GM21381 (cell line): ENCODE data around the gene E2F1.

Source experiments
- ATAC-seq: cut with Tn5 transposase; IDR thresholded peaks from one replicate; pipeline ENCODE4 v1.9.1; 2021; ENCODE audit warnings: mild to moderate bottlenecking, moderate library complexity; ENCODE audit not compliant: unreplicated experiment

E2F1 gene

DNA sequence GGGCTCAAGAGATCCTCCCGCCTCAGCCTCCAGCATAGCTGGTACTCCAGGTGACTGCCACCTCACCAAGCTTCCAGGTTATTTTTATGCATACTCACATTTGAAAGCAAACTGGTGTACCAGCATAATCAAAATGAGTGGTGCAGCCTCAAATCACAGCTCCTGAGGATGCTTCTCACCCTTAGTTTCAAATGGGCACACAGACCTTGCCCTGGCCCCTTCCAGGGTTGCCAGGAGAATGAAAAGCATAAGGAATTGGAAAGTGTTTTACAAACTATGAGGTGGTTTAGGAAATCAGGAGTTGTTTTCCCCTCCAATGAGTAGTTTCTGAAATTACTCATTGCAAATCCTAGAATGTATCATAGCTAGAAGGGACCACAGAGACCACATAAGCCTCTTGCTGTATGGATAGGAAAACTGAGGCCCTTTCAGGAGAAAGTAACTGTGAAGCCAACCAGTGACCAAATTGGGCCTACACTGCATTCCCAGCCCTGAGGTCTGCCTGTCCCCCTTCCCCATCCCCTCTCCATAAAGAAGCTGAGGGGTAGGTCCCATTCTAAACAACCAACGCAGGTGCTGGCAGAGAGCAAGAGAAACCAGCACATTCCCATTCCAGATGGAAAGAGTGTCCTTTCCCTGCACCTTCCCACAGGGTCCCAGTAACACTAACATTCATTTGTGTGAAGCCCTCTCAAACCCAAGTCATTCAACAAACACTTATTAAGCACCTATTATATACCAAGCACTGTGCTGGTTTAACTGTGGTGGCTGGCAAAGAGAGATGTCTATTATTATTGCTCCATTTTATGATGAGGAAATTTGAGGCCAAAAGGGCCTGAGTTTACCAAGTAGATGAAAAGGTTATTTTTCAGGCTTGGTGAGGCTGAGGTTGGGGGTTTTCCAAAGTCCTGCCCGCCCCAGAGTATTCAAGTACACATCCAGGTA lies 2.1 kb upstream of the E2F1 start:
- no peak for ATAC-seq

DNA sequence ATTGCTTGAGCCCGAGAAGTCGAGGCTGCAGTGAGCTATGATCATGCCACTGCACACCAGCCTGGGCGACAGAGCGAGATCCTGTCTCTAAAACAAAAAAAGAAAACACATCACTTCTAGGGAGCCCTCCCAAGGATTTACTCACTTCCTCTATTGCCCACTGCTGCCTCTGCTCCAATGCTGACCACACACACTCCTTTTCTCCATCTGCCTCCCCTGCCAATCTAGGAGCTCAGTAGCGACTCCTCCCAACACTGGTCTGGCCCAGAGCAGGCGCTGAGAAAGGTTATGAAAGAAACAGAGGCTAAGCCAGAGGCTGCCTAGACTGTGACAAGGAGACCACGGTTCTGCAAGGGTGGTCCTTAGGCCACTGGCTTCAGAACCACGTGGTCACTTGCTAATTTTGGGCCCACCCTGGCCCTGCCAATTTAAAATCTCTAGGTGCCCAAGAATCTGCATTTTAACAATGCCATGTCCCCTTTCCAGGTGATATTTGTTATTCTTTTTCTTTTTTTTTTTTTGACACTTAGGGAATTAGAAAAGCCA lies 1.3 kb upstream of the E2F1 start:
- ATAC-seq: no peak

DNA sequence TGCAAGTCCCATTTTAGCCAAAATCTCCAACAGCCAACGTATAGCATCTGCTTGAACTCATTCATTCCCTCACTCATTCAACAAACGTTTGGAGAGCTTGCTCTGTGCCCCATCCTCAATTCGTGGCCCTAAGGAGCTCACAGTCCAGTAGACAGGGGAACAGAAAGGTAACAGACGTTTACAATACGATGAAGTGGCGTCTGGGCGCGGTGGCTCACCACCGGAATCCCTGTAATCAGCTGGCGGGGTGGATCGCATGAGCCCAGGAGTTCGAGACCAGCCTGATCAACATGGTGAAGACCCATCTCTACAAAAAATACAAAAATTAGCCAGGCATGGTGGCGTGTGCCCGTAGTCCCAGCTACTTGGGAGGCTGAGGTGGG lies 790 bp upstream of the E2F1 start:
- no peak for ATAC-seq

DNA sequence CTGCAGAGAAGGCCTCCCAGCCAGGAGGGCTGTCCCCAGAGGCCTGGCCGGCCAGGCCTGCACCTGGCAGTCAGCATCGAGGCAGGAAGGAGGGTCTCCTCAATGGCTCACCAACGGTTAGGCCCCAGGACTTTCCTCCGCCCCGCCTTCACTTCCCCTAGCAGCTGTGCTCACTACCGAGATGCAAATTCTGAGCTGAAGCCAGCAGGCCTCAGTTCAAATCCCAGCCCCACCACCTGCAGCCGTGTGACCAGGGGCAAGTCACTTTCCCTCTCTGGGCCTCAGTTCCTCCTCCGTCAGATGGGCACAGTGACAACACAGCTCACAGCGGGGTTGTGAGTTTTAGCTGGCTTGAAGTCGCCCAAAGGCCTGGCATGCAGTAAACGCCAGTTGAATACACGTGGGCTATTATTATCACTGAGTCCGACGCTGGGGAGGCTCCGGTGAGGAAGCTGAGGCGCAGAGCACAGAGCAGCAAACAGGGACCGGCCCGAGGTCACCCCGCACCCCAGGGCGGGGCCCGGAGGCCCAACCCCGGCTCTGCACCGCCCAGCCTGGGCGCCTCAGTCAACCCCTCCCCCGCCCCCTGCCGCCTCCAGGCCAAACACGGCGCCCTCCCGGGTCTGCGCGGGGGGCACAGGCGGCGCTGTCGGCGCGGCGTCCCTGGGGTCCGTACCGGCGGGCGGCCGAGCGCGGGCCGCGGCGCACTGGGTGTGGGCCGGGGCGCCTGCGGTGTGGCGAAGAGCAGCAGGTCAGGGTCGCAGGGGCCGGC lies 671 bp downstream of the E2F1 start:
- ATAC-seq: peak; percentile 33

DNA sequence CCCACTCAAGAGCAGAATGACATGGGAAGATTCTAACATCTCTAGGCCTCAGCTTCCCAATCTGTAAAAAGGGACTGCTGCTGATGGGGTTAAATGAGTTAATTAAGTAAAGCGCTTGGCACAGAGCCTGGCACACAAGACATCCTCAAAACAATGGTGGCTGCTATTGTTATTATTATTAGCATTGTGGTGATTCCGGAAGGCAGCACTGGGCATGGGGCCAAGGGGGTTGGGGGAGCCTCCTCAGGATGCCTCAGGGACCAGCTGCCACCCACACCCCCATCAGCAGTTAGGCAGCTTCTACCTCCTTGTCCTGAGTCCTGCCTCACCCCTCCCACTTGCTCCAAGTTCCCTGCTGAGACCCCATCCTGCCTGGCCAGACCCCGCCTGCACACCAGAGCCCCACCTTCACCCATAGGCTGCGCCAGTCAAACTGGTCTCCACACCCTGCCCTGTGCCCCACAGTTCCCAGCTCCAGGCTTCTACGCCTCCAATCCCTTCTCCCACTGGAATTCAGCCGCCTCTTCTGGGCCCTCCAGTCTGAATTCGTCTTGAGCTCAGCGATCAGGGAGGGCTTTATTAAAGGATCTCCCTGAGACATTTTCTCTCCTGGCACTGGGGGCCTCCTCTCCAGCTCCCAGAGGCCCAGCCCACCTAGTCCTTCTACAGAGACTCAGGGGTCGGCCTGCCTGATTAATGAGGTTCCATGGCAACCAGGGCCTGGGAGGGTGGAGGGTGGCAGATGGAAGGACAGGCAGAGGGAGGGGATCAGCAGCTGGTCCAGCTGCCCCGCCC lies 1.5 kb downstream of the E2F1 start:
- no peak for ATAC-seq

DNA sequence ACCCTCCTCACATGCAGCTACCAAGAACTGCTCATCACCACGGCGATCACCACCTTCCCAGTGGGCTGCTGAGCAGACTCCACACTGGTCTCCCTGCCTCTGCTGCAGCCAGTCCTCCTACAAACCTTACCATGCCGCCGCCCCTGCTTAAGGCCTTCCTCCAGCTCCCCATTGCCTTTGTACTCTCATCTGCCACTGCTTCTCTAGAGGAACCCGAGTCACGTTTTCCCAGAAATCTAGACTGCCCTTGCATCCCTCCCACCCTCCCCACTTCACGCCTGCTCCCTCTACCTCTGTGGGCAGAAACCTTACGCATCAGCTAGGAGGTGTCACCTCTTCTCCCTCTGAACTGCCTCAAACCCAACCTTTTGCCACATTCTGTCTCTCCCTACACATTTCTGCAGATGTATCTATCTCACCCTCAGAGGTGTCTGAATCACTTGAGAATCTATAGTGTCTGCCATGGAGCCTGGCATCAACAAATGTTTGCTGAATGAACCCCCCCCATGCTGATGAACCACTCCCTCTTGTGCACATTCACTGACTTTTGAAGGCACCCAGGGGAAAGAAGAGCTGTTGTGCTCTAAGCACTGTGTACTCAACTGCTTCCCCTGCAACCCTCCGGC lies 4.3 kb downstream of the E2F1 start:
- ATAC-seq: no peak

DNA sequence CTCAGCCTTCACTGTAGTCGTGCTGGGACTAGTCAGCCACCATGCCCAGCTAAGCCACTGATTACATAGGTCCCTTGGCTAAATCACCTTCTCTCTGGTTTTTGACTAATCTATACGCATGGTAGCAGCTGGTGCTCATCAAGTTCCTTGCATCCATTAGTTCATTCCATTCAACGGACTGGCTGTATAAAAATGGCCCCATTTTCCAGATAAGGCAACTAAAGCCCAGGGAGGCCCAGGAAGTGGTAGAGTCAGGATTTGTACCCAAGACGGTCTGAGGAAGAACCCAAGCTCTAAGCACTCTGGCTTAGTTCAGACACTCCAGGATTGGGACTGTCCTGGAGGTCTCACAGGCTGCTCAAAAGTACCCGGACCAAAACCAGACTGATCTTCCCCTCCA lies 4.9 kb downstream of the E2F1 start:
- ATAC-seq: no peak

DNA sequence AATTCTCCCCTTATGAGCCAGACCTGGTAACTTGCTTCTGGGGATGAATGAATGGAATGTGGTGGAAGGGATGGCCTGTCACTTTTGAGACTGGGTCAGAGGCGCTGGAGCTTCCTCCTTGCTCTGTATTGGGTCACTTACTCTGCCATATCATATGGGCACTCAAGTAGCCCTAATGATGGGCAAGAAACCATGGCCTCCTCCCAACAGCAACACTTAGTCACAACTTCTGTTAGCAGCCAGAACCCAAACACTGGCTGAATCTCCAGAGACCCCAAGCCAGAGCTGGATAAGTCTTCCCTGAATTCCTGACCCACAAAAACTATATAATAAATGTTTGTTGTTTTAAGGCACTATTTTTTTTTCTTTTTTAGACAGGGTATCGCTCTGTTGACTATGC lies 5.5 kb downstream of the E2F1 start:
- ATAC-seq: no peak

DNA sequence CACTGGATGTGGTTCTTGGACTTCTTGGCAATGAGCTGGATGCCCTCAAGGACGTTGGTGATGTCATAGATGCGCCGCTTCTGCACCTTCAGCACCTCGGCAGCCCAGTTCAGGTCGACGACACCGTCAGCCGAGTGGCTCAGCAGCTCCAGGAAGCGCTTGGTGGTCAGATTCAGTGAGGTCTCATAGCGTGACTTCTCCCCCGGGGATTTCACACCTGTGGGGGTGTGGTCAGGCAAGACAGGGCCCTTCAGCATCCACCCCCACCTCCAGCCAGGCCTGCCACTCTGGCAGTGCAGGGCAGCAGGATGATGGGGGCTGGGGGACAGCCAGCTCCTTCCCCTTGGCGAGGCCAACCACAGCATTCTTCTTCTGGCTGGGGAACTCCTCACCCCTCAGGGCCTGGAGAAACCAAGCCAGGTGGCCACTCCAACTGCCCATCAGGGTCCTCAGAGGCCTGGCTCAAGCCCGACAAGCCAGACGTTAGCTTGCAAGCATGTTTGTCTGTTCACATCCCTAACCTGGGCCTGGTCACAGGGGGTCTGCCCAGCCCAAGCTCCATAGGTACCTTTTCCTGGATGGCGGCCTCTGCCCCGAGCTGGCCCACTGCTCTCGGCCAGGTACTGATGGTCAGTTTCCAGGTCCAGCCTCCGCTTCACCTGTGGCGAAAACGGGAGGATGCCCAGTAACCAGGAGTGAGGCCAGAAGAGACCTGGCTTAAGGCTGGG lies 6.3 kb downstream of the E2F1 start:
- peak; percentile 61 for ATAC-seq

DNA sequence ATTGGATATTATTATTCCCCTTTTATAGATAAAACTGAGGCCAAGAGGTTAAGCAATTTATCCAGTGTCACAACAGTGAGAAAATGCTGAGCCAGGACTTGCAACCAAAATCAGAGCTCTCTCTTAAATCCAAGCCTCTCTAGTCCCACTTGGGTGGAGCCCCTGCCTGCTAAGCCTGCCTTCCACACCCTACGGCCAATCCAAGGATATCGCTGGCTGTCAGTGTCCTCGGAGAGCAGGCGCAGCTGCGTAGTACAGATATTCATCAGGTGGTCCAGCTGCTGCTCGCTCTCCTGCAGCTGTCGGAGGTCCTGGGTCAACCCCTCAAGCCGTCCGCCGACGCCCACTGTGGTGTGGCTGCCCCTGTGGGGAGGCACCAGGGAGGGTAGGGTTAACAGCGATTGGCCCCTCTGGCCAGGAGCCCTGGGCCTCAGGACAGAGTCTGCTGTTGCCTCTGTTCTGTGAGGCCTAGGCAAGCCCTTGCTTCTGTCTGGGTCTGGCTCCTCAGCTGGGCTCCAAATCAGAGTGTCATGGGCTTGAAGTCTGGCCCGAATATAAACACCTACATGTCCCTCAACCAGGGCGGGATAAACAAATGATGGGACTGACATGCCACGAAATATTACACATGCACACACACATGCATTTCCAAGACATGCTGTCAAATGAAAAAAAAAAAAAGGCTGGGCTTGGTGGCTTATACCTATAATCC lies 8.0 kb downstream of the E2F1 start:
- ATAC-seq: no peak

DNA sequence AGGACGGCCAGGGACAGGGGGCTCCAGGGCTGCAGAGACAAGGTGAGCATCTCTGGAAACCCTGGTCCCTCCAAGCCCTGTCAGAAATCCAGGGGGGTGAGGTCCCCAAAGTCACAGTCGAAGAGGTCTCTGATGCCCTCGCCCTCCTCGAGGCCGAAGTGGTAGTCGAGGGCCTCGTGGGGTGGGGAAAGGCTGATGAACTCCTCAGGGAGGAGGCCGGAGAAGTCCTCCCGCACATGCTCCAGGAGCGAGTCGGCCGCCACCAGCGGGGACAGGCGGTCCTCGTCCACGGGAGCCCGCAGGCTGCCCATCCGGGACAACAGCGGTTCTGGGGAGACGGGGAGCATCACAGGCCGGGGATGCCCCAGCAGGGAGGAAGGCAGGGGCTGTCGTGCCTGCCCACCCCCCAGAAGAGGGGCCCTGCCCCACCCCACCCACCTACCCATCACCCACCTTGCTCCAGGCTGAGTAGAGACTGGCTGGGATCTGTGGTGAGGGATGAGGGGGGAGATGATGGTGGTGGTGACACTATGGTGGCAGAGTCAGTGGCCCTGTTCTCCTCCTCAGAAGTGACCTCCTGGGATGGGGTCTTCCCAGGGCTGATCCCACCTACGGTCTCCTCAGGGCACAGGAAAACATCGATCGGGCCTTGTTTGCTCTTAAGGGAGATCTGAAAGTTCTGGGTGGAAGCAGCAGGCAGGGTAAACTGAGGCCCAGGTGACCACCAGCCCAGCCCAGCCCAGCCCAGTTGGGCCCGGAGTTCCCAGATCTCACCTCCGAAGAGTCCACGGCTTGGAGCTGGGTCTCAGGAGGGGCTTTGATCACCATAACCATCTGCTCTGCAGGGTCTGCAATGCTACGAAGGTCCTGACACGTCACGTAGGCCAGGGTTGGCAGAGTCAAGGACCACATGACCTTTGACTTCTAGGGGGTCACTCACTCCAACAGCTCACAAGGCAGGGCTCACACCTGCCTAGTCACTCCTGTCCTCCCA lies 9.2 kb downstream of the E2F1 start:
- ATAC-seq: no peak

DNA sequence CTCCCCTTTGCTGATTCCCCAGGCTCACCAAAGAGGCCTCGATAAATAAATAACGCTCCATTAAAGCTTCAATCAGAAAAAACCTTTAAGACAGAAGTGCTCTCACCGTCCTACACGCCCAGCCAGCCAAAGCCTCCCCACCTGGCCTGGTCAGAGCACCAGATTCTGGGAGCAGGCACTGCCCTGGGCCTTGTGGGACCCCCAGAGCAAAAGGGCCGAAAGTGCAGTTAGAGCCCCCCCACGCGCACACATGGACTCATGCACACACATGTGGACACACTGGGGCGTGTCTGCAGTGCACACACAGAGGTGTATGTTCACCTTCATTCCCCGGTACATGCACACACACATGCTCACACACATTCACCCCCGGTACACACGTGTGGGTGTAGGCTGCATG lies 10.1 kb downstream of the E2F1 start:
- no peak for ATAC-seq

DNA sequence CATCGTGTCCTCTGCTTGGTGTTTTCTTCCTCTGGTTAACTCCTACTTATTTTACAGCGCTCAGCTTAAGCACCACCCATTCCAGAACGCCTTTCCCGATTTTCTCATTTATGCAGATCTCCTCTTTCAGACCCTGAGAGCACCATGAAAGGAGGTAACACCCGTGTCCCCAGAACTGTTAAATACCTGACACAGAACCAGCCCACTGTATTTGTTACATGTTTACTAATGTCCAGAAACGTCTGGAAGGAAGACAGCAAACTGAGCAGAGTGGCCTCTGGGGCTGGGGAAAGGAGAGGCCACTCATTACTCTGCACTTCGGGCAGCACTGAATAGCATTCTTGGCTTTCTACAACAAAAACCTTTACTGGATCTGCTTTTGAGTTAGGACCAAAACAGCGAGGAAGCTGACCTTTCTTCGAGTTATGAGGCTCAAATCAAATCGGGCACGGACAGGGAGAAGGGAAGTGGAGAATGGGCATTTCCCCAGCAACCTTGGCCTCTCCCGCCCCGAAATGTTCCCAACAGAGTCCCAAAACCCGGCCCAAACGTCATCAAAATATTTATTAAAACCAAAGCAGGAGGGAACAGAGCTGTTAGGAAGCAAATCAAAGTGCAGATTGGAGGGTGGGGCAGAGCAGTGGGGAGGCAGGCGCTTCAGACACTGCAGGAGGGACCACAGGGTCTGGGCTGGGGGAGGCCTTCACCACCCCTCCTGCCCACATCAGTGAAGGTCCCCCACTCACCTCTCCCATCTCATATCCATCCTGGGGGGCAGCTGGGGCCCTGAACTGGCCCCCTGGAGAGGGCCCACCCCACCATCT lies 10.8 kb downstream of the E2F1 start:
- ATAC-seq: no peak

DNA sequence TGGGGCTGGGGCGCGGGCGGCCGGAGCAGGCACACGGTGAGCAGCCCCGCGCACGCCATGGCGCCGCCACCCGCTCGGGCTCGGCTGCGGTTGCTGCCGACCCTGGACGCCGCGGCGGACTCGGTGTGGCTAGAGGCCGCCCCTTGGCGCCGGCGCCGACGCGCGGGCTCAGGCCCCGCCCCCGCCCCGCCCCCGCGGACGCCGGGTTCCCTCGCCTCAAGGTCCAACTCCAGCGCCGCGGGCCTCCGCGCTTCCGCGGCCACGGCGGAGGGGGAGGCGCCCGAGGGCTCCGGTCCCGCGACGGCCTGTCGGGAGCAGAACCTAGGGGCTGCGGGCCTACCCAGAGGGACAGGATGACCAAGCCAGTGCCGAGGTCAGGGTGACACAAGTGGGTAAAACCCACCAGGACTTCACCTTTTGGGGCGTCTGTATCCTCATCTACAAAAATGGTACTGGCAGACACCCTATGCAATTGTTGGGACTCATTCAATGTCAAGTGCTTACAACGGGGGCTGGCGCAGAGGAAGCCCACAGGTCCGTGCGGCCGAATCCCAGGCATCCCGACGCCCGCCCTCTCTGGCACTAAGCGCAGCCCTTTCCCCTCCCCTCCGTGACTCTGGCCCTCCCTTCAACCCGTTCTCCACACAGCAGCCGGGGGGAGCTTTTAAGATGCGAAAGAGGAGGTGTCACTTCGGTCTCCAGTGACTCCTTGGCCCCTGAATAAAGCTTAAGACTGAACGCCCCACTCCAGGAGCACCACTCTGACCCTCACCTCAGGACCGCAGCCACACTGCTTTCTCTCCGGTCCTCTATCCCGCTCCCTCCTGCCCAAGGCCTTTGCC lies 11.7 kb downstream of the E2F1 start, which contains the start of gene NECAB3:
Gene NECAB3, minus strand, starts transcription at position 135 of the 842 bp plus-strand sequence. Its CDS starts 76 bp downstream, at position 59.
- ATAC-seq: peak; percentile 61

DNA sequence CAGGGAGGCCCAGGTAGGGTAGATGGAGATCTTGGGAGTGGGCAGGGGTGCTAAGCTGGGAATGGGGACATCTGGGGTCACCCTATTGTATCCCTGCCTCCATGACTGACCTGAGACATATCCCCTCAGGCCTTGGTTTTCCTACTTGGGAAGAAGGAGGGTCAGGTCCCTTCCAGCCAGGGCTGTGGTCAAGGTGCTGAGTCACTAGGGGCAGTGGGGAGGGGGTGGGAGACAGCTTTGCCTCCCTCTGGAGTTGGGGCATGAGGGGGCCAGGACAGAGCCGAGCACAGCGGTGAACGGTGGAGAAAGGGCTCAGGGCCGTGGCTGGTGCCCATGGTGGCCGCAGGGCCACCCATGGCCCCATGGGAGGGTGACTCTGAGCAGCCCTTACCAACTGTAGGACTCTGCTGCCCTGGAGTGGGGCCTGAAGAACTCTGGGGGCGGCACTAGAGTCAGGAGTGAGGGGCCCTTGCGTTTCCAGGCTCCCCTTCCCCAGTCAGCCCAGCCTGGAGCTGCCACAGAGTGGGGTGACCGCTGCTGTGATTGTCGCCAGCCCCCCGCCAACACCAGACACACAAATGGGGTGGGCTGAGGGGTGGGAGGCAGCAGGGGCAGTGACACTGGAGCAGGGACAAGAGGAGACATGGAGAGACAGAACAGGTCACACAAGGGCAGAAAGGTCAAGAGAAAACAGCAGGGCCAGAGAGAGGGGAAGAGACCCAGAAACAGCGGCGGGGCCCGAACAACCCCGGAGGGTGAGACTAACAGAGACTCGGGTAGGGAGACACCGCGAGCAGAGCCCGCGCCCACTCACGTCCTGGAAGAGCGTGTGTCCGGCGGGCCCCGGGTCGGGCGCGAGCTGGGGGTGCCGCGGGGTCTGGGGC lies 12.5 kb downstream of the E2F1 start:
- peak; percentile 36 for ATAC-seq
